CD14-positive monocyte (primary cell): ENCODE measurements around the gene CITED1. TPM values are rescaled to one million over a fixed set of nuclear protein-coding genes. Genes with fewer than 3 reads are reported as not detected.

Source experiments
- DNase-seq, 3 donors: peaks; one replicate each; pipeline ENCODE4 v3.0.0-alpha.2; 2011 to 2022
- H2AFZ ChIP-seq: 2 replicates; pipeline ENCODE4 v1.6.0; 2012; ENCODE audit warnings: mild to moderate bottlenecking, low read depth, low read length, inconsistent platforms; ENCODE audit not compliant: insufficient read depth, poor library complexity, severe bottlenecking
- H3K27ac ChIP-seq, 2 donors: 1 replicate in 1 of 2; 2 replicates in 1 of 2; pipeline ENCODE4 v1.5.1; 2012 to 2013; ENCODE audit warnings: low read length in 2 of 2, control low read depth in 1 of 2, inconsistent platforms in 1 of 2, low read depth in 1 of 2, mild to moderate bottlenecking in 1 of 2
- H3K27me3 ChIP-seq, 2 donors: one replicate each; pipeline versions ENCODE4 v1.6.0 to v1.6.1; 2011 to 2013; ENCODE audit warnings: low read length in 2 of 2; ENCODE audit not compliant: control insufficient read depth in 2 of 2, insufficient read depth in 2 of 2
- H3K36me3 ChIP-seq, 2 donors: replicated peaks in 1 of 2; 1 replicate in 1 of 2; 2 replicates in 1 of 2; pipeline versions ENCODE4 v1.5.1 to v1.6.1; 2012 to 2013; ENCODE audit warnings: low read length in 2 of 2, control low read depth in 1 of 2, inconsistent platforms in 1 of 2, mild to moderate bottlenecking in 1 of 2; ENCODE audit not compliant: insufficient read depth in 2 of 2, control insufficient read depth in 1 of 2
- H3K4me1 ChIP-seq, 2 donors: 1 replicate in 1 of 2; 2 replicates in 1 of 2; pipeline versions ENCODE4 v1.5.1 to v1.6.1; 2012 to 2013; ENCODE audit warnings: low read length in 2 of 2, control low read depth in 1 of 2, inconsistent platforms in 1 of 2, mild to moderate bottlenecking in 1 of 2, moderate library complexity in 1 of 2; ENCODE audit not compliant: insufficient read depth in 2 of 2, control insufficient read depth in 1 of 2
- H3K4me2 ChIP-seq: replicated peaks from 2 replicates; pipeline ENCODE3; 2012; ENCODE audit warnings: low read length, moderate library complexity, mild to moderate bottlenecking; ENCODE audit not compliant: poor library complexity, severe bottlenecking; ENCODE audit errors: extremely low read depth
- H3K4me3 ChIP-seq, 3 experiments: fragments of 200-600 bp in 1 of 3; sonication (generic) in 1 of 3; replicated peaks in 1 of 3; 1 replicate in 2 of 3; 2 replicates in 1 of 3; pipeline ENCODE4 v1.5.1; 2011 to 2013; ENCODE audit warnings: low read length in 3 of 3, mild to moderate bottlenecking in 3 of 3, control low read depth in 2 of 3, low read depth in 2 of 3, inconsistent platforms in 1 of 3, moderate library complexity in 1 of 3
- H3K79me2 ChIP-seq: 2 replicates; pipeline ENCODE4 v1.6.0; 2012; ENCODE audit warnings: mild to moderate bottlenecking, control low read depth, inconsistent platforms, low read length, moderate library complexity; ENCODE audit not compliant: insufficient read depth
- H3K9ac ChIP-seq: 2 replicates; pipeline ENCODE4 v1.6.0; 2017; ENCODE audit warnings: low read length, mild to moderate bottlenecking; ENCODE audit not compliant: insufficient read depth, poor library complexity, severe bottlenecking
- H3K9me3 ChIP-seq, 2 donors: replicated peaks in 1 of 2; 1 replicate in 1 of 2; 2 replicates in 1 of 2; pipeline versions ENCODE4 v1.5.1 to v1.6.1; 2012 to 2013; ENCODE audit warnings: low read length in 2 of 2, control low read depth in 1 of 2; ENCODE audit not compliant: control insufficient read depth in 1 of 2, insufficient read depth in 1 of 2
- H4K20me1 ChIP-seq: 2 replicates; pipeline ENCODE4 v1.6.0; 2012; ENCODE audit warnings: mild to moderate bottlenecking, low read length, control low read depth, moderate library complexity; ENCODE audit not compliant: insufficient read depth
- H3K27ac Mint-ChIP-seq, 7 donors: one replicate each; pipeline ENCODE4 v1.8.0; 2020; ENCODE audit warnings: mild to moderate bottlenecking in 7 of 7, mixed read lengths in 7 of 7, moderate library complexity in 6 of 7, inconsistent platforms in 2 of 7
- H3K27me3 Mint-ChIP-seq, 3 donors: one replicate each; pipeline ENCODE4 v1.8.0; 2021 to 2022; ENCODE audit warnings: low read depth in 3 of 3, mild to moderate bottlenecking in 3 of 3, mixed read lengths in 3 of 3, moderate library complexity in 3 of 3, inconsistent platforms in 1 of 3
- H3K36me3 Mint-ChIP-seq, 2 donors: one replicate each; pipeline ENCODE4 v1.8.0; 2020; ENCODE audit warnings: mixed read lengths in 2 of 2, inconsistent platforms in 1 of 2, mild to moderate bottlenecking in 1 of 2
- H3K4me1 Mint-ChIP-seq: one replicate; pipeline ENCODE4 v1.8.0; 2020; ENCODE audit warnings: mild to moderate bottlenecking, mixed read lengths
- H3K4me3 Mint-ChIP-seq, 2 donors: one replicate each; pipeline ENCODE4 v1.8.0; 2020; ENCODE audit warnings: mild to moderate bottlenecking in 2 of 2, mixed read lengths in 2 of 2, moderate library complexity in 1 of 2
- H3K9me3 Mint-ChIP-seq, 7 donors: one replicate each; pipeline ENCODE4 v1.8.0; 2020 to 2022; ENCODE audit warnings: mixed read lengths in 7 of 7, mild to moderate bottlenecking in 6 of 7, moderate library complexity in 6 of 7, inconsistent platforms in 2 of 7
- CTCF ChIP-seq: fragments of 200-600 bp; IDR thresholded peaks from one replicate; pipeline ENCODE4 v1.8.0; 2022; ENCODE audit warnings: antibody characterized with exemption, mild to moderate bottlenecking
- WGBS: methylation state at CpG from one replicate; pipeline ENCODE4 v1.1.5; 2013; ENCODE audit warnings: missing lambda C conversion rate; ENCODE audit not compliant: insufficient coverage; 5-methylcytosine and 5-hydroxymethylcytosine counted together
- intact Hi-C, 2 donors: fragments of 100-400 bp; cut with micrococcal nuclease; formaldehyde crosslinking; loops; one replicate each; pipeline versions ENCODE4 v1.15.0 to v1.15.1; 2023
- polyA plus RNA-seq, 3 donors: library from polyadenylated mRNA; depleted of rRNA in 1 of 3; unstranded in 2 of 3; stranded (reverse) in 1 of 3; fragments of 300-500 nt in 2 of 3; fragments of >200 nt in 1 of 3; fragmentation: Illumina TruSeq in 2 of 3; gene quantifications; 1 replicate in 2 of 3; 2 replicates in 1 of 3; pipeline ENCODE4 v1.2.3, GENCODE V29; 2012 to 2021

Gene CITED1
- polyA plus RNA-seq, 3 donors, result 0.36 TPM; not detected in 2

- H3K9me3 ChIP-seq, result no peaks in the 10 kb centered on the region
- no peaks in the 10 kb centered on the region for H3K9me3 Mint-ChIP-seq
- TF ChIP-seq CTCF, result no peak
- H3K4me3 ChIP-seq, result no peak overlapping the region
- no peaks in the 10 kb centered on the region for H3K4me1 Mint-ChIP-seq
- no peak overlapping the region for H2AFZ ChIP-seq
- no peaks in the 10 kb centered on the region for H3K79me2 ChIP-seq
- no peaks in the 10 kb centered on the region for H3K4me1 ChIP-seq
- no peaks in the 10 kb centered on the region for H3K36me3 Mint-ChIP-seq
- H3K27ac ChIP-seq, result no peak overlapping the region
- no CpG with 5 or more reads among the region's 4 CpGs for WGBS
- H3K27me3 Mint-ChIP-seq, result peaks cover 3 to 19% (median 3%) of the 10 kb centered on the region in 3 donors
- no peak for DNase-seq
- intact Hi-C loops, result no loop called here
- no peak overlapping the region for H3K4me3 Mint-ChIP-seq
- no peaks in the 10 kb centered on the region for H3K36me3 ChIP-seq
- H3K4me2 ChIP-seq, result no peak overlapping the region
- no peaks in the 10 kb centered on the region for H3K27me3 ChIP-seq
- no peaks in the 10 kb centered on the region for H4K20me1 ChIP-seq
- no peak overlapping the region for H3K9ac ChIP-seq
- H3K27ac Mint-ChIP-seq, result no peak overlapping the region
Observed at GRCh38 chrX:72317139-72317538, 11.4 kb upstream of the CITED1 start.

GRCh38 chrX:72316408-72317110 lies 10.8 kb upstream of the CITED1 start:
- no peaks in the 10 kb centered on the region for H3K79me2 ChIP-seq
- no peaks in the 10 kb centered on the region for H3K27me3 ChIP-seq
- H3K4me1 ChIP-seq, result no peaks in the 10 kb centered on the region
- no peaks in the 10 kb centered on the region for H3K9me3 ChIP-seq
- H3K36me3 ChIP-seq, result no peaks in the 10 kb centered on the region
- no peak overlapping the region for H3K4me2 ChIP-seq
- WGBS, result 96% methylated on average over 8 of the region's 12 CpGs
- no peaks in the 10 kb centered on the region for H4K20me1 ChIP-seq
- no peak for DNase-seq
- no peak overlapping the region for H3K27ac ChIP-seq
- intact Hi-C loops, result no loop called here
- no peak overlapping the region for H3K27ac Mint-ChIP-seq
- no peak overlapping the region for H3K4me3 ChIP-seq
- H2AFZ ChIP-seq, result no peak overlapping the region
- no peak for TF ChIP-seq CTCF
- no peaks in the 10 kb centered on the region for H3K9me3 Mint-ChIP-seq
- H3K4me1 Mint-ChIP-seq, result no peaks in the 10 kb centered on the region
- H3K9ac ChIP-seq, result no peak overlapping the region
- no peak overlapping the region for H3K4me3 Mint-ChIP-seq
- H3K27me3 Mint-ChIP-seq, result peaks cover 4 to 21% (median 4%) of the 10 kb centered on the region in 3 donors
- no peaks in the 10 kb centered on the region for H3K36me3 Mint-ChIP-seq
